ENCODE results near the gene ADGRB2.

- TF ChIP-seq, protein P1, sequence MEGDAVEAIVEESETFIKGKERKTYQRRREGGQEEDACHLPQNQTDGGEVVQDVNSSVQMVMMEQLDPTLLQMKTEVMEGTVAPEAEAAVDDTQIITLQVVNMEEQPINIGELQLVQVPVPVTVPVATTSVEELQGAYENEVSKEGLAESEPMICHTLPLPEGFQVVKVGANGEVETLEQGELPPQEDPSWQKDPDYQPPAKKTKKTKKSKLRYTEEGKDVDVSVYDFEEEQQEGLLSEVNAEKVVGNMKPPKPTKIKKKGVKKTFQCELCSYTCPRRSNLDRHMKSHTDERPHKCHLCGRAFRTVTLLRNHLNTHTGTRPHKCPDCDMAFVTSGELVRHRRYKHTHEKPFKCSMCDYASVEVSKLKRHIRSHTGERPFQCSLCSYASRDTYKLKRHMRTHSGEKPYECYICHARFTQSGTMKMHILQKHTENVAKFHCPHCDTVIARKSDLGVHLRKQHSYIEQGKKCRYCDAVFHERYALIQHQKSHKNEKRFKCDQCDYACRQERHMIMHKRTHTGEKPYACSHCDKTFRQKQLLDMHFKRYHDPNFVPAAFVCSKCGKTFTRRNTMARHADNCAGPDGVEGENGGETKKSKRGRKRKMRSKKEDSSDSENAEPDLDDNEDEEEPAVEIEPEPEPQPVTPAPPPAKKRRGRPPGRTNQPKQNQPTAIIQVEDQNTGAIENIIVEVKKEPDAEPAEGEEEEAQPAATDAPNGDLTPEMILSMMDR (IDR thresholded peaks at IDR 0.05), result no peak
- no peak for TF ChIP-seq POLR2A (IDR thresholded peaks at IDR 0.05)
These were observed 82.7 kb downstream of the ADGRB2 start for GRCh38 chr1:31681415-31681814.
